ENCODE measurements around the gene MIA2. TPM values are rescaled to one million over a fixed set of nuclear protein-coding genes. Genes with fewer than 3 reads are reported as not detected.

Gene MIA2
- total and polyA plus RNA-seq, 9 of the 15 experiments (the other 6 are each of a cell fraction or from before 2014, with no cell fraction given) = 6.0 to 21.8 (median 12.8) TPM

- TF ChIP-seq GTF2E2 (tag; IDR thresholded peaks at IDR 0.05) (0 out of 2 replicates have a peak, but pooled peaks have one; percentile 28), KDM5B (IDR thresholded peaks at IDR 0.05; ENCODE audit: insufficient replicate concordance, low read depth, low read length) (no peak), MYC (IDR thresholded peaks at IDR 0.05; ENCODE audit: low read depth, low read length) (0 out of 2 replicates have a peak, but pooled peaks have one; percentile 15), MYC (CRISPR knock-in tag; IDR thresholded peaks at IDR 0.05; ENCODE audit: borderline replicate concordance, low read depth) (no peak), ARHGAP35 (IDR thresholded peaks at IDR 0.05; ENCODE audit: partially characterized antibody) (no peak), SAFB (IDR thresholded peaks at IDR 0.05; ENCODE audit: borderline replicate concordance, low read depth, low read length) (no peak), C11orf30 (IDR thresholded peaks at IDR 0.05; ENCODE audit: low read depth) (peak; percentile 72), ZSCAN32 (CRISPR knock-in tag; IDR thresholded peaks at IDR 0.05) (no peak), HMBOX1 (IDR thresholded peaks at IDR 0.05) (no peak), ZNF695 (CRISPR knock-in tag; IDR thresholded peaks at IDR 0.05) (no peak), ATF6 (CRISPR knock-in tag; IDR thresholded peaks at IDR 0.05) (no peak), HDGF (IDR thresholded peaks at IDR 0.05) (no peak), NR2F6 (CRISPR knock-in tag; IDR thresholded peaks at IDR 0.05) (no peak), FOXO4 (CRISPR knock-in tag; IDR thresholded peaks at IDR 0.05) (no peak), TGIF2 (CRISPR knock-in tag; IDR thresholded peaks at IDR 0.05) (no peak), RB1 (IDR thresholded peaks at IDR 0.05; ENCODE audit: low read depth) (no peak), CBX5 (IDR thresholded peaks at IDR 0.05; ENCODE audit: borderline replicate concordance, low read depth) (no peak), ZNF347 (CRISPR knock-in tag; IDR thresholded peaks at IDR 0.05; ENCODE audit: low read depth) (no peak), NR0B1 (IDR thresholded peaks at IDR 0.05; ENCODE audit: partially characterized antibody) (no peak), SAP30 (IDR thresholded peaks at IDR 0.05; ENCODE audit: borderline replicate concordance, insufficient read depth, low read depth, low read length, poor library complexity, severe bottlenecking) (no peak), LCOR (CRISPR knock-in tag; IDR thresholded peaks at IDR 0.05) (no peak)
These were observed 32.2 kb downstream of the MIA2 start (continued) for GRCh38 chr14:39265806-39266524.
